ENCODE data around the gene RASSF5.

- TF ChIP-seq CTCF (IDR thresholded peaks at IDR 0.05; ENCODE audit: borderline replicate concordance, extremely low read depth, low read length, poor library complexity, severe bottlenecking) (no peak), EZH2 (IDR thresholded peaks at IDR 0.05; ENCODE audit: borderline replicate concordance, low read depth, low read length, severe bottlenecking) (no peak)
Measured at GRCh38 chr1:206482611-206483010, 24.7 kb upstream of the RASSF5 start.

Measured in DND-41 (cell line).